ENCODE results near the gene PCDHB2. TPM values are rescaled to one million over a fixed set of nuclear protein-coding genes. Genes with fewer than 3 reads are reported as not detected.

The PCDHB2 gene
- total and polyA plus RNA-seq, 10 of the 15 experiments (the other 5 are each of a cell fraction or from before 2014, with no cell fraction given): 0.08 to 0.17 (median 0.12) TPM; not detected in 6

DNA sequence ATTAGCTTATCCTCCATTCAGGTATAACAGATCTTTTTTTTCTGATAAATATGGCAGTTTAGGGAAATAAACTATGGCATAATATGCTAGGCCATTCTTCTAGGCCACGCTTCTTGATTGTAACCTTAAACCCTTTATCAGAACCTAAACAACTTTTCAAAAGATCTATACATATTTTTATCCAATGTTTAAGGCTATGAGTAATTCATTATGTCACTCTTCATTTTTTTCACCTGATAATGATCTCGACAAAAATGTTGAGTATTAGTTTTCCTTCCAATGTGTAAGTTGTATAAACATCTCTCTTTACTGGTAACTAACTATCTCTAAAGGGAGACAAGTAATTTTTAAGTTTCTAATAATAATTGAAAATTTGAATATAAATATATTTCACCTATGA, 24.8 kb downstream of the PCDHB2 start:
- intact Hi-C loops (cut with micrococcal nuclease; ENCODE audit: unreplicated experiment) (no loop called here), in situ Hi-C loops (cut with MboI) (no loop called here)
- FAIRE-seq: no peak
- ChIA-PET SMC1A (ENCODE audit: uncharacterized antibody, unreplicated experiment) (no interaction called here), POLR2A (no interaction called here), RAD21 (ENCODE audit: unreplicated experiment) (no interaction called here), CTCF (no interaction called here)
- no peak for ATAC-seq
- H3K36me3 ChIP-seq (ENCODE audit: control insufficient read depth in 2 of 2, insufficient read depth in 2 of 2, low read length in 1 of 2): no peaks in the 10 kb centered on the region
- TF ChIP-seq, protein P1, sequence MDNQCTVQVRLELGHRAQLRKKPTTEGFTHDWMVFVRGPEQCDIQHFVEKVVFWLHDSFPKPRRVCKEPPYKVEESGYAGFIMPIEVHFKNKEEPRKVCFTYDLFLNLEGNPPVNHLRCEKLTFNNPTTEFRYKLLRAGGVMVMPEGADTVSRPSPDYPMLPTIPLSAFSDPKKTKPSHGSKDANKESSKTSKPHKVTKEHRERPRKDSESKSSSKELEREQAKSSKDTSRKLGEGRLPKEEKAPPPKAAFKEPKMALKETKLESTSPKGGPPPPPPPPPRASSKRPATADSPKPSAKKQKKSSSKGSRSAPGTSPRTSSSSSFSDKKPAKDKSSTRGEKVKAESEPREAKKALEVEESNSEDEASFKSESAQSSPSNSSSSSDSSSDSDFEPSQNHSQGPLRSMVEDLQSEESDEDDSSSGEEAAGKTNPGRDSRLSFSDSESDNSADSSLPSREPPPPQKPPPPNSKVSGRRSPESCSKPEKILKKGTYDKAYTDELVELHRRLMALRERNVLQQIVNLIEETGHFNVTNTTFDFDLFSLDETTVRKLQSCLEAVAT (IDR thresholded peaks at IDR 0.05): no peak
- TF ChIP-seq MYC (IDR thresholded peaks at IDR 0.05; ENCODE audit: insufficient read depth, insufficient read length, insufficient replicate concordance, low read length, severe bottlenecking) (no peak), BMI1 (IDR thresholded peaks at IDR 0.05; ENCODE audit: borderline replicate concordance) (no peak), PRDM15 (CRISPR knock-in tag; IDR thresholded peaks at IDR 0.05) (no peak), KDM1A (IDR thresholded peaks at IDR 0.05; ENCODE audit: borderline replicate concordance) (no peak), CREM (IDR thresholded peaks at IDR 0.05; ENCODE audit: low read depth) (no peak)
- TF ChIP-seq, protein P2, sequence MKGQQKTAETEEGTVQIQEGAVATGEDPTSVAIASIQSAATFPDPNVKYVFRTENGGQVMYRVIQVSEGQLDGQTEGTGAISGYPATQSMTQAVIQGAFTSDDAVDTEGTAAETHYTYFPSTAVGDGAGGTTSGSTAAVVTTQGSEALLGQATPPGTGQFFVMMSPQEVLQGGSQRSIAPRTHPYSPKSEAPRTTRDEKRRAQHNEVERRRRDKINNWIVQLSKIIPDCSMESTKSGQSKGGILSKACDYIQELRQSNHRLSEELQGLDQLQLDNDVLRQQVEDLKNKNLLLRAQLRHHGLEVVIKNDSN (IDR thresholded peaks at IDR 0.05; ENCODE audit: borderline replicate concordance, extremely low read length, insufficient read depth, low read depth, low read length): no peak
- no peaks in the 10 kb centered on the region for H4K20me1 ChIP-seq (ENCODE audit: control insufficient read depth, insufficient read depth)
- no peaks in the 10 kb centered on the region for H3K4me1 ChIP-seq (ENCODE audit: control insufficient read depth, insufficient read depth, low read length)
- no peaks in the 10 kb centered on the region for H3K79me2 ChIP-seq (ENCODE audit: control insufficient read depth, insufficient read depth, low read length)
- no peak overlapping the region for H3K4me2 ChIP-seq (ENCODE audit: control insufficient read depth, insufficient read depth)
- H3K9ac ChIP-seq (ENCODE audit: control insufficient read depth, insufficient read depth, low read length): no peak overlapping the region
- H3K27ac ChIP-seq (ENCODE audit: control insufficient read depth, insufficient read depth): no peak overlapping the region
- 7% methylated on average over 2 of the region's 2 CpGs for WGBS (ENCODE audit: insufficient coverage, insufficient replicate concordance, low lambda C conversion rate, missing lambda C conversion rate)
- no TSS peak for BruUV-seq (replicated peaks)
- H3K9me3 ChIP-seq (replicated peaks; ENCODE audit: control insufficient read depth, insufficient read depth, low read length): no peaks in the 10 kb centered on the region; the same call in 1 of the 3 replicates
- DNase-seq (ENCODE audit: low read depth, low spot score): no peak
- H3K27me3 ChIP-seq (replicated peaks in 1 of 2; ENCODE audit: control insufficient read depth in 2 of 2, insufficient read depth in 2 of 2, low read length in 1 of 2): no peaks in the 10 kb centered on the region
- H2AFZ ChIP-seq (ENCODE audit: control insufficient read depth, low read depth, low read length): no peak overlapping the region
- H3K4me3 ChIP-seq: no peak overlapping the region
